ENCODE data around the gene DNAH3.

The DNAH3 gene

DNA sequence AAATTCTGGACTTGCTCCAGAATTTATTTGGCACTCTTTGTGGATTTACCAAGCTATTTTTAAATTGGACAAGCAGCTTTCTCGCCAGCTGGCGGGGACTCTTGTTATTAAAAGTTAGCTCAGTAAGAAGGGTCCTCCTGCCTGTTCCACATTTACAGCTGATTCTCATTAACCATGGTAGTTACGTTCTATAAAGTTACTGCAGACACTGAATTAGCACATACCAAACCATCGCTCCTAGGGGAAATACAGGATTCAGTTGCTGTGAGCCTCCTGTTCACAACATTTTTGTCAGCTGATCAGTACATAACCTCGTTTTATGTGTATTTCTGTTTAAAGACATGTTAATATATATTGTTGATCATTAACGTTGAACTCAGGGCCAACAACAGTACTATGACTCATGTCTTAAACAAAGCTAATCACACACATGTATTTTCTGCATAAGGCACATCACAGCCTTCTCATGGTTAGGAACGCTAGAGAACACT, 12.1 kb upstream of the DNAH3 start:
- no peak overlapping the region for H3K4me3 ChIP-seq (ENCODE audit: low read depth, low read length)
- TF ChIP-seq, protein P1, sequence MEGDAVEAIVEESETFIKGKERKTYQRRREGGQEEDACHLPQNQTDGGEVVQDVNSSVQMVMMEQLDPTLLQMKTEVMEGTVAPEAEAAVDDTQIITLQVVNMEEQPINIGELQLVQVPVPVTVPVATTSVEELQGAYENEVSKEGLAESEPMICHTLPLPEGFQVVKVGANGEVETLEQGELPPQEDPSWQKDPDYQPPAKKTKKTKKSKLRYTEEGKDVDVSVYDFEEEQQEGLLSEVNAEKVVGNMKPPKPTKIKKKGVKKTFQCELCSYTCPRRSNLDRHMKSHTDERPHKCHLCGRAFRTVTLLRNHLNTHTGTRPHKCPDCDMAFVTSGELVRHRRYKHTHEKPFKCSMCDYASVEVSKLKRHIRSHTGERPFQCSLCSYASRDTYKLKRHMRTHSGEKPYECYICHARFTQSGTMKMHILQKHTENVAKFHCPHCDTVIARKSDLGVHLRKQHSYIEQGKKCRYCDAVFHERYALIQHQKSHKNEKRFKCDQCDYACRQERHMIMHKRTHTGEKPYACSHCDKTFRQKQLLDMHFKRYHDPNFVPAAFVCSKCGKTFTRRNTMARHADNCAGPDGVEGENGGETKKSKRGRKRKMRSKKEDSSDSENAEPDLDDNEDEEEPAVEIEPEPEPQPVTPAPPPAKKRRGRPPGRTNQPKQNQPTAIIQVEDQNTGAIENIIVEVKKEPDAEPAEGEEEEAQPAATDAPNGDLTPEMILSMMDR (IDR thresholded peaks at IDR 0.05; ENCODE audit: low read depth, low read length, missing control alignments): no peak
- in situ Hi-C loops (cut with HindIII; ENCODE audit: low sequenced_read_pairs): no loop called here
- peak; percentile 40 for DNase-seq (ENCODE audit: low read depth)

DNA sequence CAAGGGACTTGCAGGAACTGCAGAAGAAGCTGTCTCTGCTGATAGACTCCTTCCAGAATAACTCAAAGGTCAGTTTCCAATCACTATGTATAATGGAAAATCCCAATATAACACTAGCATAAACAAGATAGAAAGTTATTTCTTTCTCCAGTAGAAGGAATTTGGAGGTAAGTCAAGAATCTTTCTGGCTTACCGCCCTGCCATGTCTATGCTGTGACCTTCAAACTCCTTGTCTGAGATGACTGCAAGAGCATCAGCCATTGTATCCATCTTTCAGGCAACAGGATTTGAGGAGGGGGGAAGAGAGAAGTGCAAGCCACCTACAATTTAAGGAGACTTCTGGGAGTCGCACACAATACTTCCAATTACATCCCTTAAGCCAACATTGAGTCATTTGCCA, 10.6 kb upstream of the DNAH3 start:
- in situ Hi-C loops (cut with HindIII; ENCODE audit: low sequenced_read_pairs): no loop called here
- TF ChIP-seq, protein P1 (IDR thresholded peaks at IDR 0.05; ENCODE audit: low read depth, low read length, missing control alignments): no peak
- no peak overlapping the region for H3K4me3 ChIP-seq (ENCODE audit: low read depth, low read length)
- no peak for DNase-seq (ENCODE audit: low read depth)

DNA sequence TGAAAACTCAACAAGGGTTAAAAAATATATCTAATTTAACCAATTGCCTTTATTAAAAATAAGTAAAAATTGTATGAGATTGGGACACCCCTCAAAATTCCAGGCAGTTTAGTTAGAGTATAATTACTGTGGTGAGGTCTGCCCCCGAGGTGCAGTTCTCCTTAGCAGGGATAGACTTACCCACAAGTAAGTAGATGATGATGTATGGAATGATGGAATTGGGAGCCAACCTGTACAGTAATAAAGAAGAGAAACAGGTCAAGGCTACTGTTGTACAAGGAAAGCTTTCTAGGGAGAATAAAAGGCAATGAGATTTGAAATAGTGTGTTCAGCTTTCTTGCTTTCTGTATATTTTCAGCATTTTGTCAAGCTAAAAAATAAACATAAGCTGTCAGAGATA, 9.6 kb upstream of the DNAH3 start:
- in situ Hi-C loops (cut with HindIII; ENCODE audit: low sequenced_read_pairs): no loop called here
- TF ChIP-seq, protein P1 (IDR thresholded peaks at IDR 0.05; ENCODE audit: low read depth, low read length, missing control alignments): no peak
- no peak overlapping the region for H3K4me3 ChIP-seq (ENCODE audit: low read depth, low read length)
- no peak for DNase-seq (ENCODE audit: low read depth)

DNA sequence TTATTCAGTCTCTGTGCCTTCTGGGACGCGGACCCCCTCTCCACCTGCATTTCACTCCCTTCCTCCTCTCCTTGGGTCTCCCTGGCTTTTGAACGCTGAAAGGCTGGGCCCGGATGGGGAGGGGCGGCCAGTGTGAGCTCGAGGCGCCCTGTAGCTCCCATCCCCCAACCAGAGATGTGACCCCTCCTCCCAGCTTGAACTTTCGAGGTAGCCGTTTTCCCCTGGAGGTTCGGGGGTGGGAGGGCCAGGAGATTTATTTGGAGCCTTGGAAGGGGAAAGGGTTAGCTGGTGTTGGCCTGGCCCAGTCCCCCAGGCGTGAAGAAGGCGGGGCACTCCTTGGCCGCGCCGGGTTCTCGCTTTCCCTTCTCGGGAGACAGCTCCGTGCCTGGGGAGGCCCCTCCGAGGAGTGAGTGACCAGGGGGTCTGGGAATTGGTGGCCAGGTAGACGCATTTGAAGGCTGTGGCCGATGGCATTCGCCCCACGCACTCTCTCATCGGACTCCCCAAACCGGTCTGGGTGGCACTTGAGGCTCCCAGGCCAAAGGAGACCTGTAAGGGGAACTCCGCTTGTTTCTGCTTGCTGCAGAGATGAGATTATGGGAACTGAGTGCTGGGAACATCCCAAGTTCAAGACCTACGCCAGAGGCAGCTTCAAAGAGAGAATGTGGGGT, 8.8 kb upstream of the DNAH3 start:
- in situ Hi-C loops (cut with HindIII; ENCODE audit: low sequenced_read_pairs): no loop called here
- TF ChIP-seq, protein P1 (IDR thresholded peaks at IDR 0.05; ENCODE audit: low read depth, low read length, missing control alignments): no peak
- DNase-seq (ENCODE audit: low read depth): no peak
- H3K4me3 ChIP-seq (ENCODE audit: low read depth, low read length): peak overlapping the region; percentile 63

DNA sequence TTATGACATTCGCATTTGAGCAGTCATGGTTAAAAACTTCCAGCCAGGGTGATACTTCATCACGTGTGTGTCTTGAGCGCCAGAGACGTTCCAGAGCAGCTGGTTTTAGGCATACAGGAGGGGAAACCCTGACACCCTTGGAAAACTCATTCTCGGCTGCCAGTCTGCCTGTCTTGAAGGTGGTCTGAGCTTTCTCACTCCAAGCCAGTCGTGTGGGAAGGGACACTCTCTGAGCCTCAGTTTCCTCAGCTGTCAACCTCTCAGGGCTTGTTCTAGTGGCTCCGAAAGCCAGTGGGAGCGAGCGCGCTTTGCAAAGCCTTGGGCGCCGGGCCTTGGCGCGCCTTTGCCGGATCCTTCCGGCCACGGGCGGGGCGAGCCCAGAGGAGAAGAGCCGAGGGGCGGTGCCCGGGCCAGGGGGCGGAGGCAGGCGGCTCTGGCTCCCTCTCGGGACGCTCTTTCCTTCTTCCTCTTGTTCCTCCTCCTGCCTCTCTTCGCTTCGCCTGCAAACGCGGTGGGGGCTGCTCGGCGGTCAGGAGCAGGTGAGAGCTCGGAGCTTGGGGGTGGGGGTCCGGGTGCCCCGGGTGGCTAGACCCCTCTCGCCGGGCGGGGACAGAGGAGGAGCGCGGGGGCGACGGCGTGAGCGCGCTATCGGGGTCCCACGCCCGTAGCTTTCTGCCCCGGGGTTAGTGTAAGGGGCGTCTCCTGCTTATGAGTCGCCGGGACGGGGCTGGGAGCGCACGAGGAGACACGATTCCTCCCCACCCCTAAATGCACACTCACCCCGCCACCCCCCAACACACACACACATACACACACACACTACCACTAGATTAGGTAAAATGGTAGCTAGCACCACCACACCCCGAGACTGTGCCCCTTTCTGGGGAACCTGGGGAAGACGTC, 7.8 kb upstream of the DNAH3 start, which contains the start of gene LDAF1:
Gene LDAF1, plus strand, starts transcription at position 467 of the 903 bp plus-strand sequence. CDS start 2,509 bp downstream, outside the sequence.
- in situ Hi-C loops (cut with HindIII; ENCODE audit: low sequenced_read_pairs): no loop called here
- DNase-seq (ENCODE audit: low read depth): peak; percentile 31
- TF ChIP-seq, protein P1 (IDR thresholded peaks at IDR 0.05; ENCODE audit: low read depth, low read length, missing control alignments): no peak
- peak within 1 kb of the TSS; percentile 63 for H3K4me3 ChIP-seq (ENCODE audit: low read depth, low read length)

DNA sequence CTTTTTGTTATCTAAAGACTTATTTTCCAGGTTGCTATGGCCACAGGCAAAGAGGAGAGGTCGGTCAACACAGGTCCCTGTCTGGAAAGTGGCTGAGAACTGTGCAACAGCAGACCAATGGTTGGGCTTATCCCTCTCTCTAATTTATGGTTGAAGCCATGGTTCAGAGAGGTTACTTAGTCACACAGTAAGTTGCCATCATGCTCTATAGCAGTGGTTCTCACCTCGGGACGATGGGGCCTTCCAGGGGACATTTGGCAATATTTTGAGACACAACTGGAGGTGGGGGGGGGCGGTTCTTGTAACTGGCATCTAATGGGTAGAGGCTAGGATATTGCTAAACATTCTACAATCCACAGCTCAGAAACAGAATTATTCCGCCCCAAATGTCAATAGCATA, 7.0 kb upstream of the DNAH3 start:
- in situ Hi-C loops (cut with HindIII; ENCODE audit: low sequenced_read_pairs): no loop called here
- TF ChIP-seq, protein P1 (IDR thresholded peaks at IDR 0.05; ENCODE audit: low read depth, low read length, missing control alignments): no peak
- no peak overlapping the region for H3K4me3 ChIP-seq (ENCODE audit: low read depth, low read length)
- no peak for DNase-seq (ENCODE audit: low read depth)

Measured in astrocyte of the cerebellum (primary cell).